Activated T-cell treated with anti-CD3 and anti-CD28 coated beads for 24 hours (primary cell): ENCODE results near the gene C4BPB.
"Not testable (repeated sequence)": the region's sequence is repeated elsewhere in the genome, so short reads cannot be mapped to it uniquely, and the experiment has no call there.

Experiments
- DNase-seq: peaks from one replicate; pipeline ENCODE4 v3.0.0-alpha.2; 2020; ENCODE audit warnings: low read depth

C4BPB gene

GRCh38 chr1:207088701-207089626, at the start of gene C4BPB:
TSS of gene C4BPB (plus strand) at chr1:207088860. CDS start at chr1:207089532, 672 bp downstream.
- no peak for DNase-seq

- DNase-seq = no peak
Observed at GRCh38 chr1:207039380-207040180, 49.1 kb upstream of the C4BPB start.

GRCh38 chr1:207040181-207040533, 48.5 kb upstream of the C4BPB start:
- no peak for DNase-seq

GRCh38 chr1:207041397-207041796, 47.3 kb upstream of the C4BPB start:
- DNase-seq = not testable (repeated sequence)

- no peak for DNase-seq
Observed at GRCh38 chr1:207045453-207045852, 43.2 kb upstream of the C4BPB start.

GRCh38 chr1:207047505-207047904, 41.2 kb upstream of the C4BPB start:
- DNase-seq = no peak

GRCh38 chr1:207048041-207048440, 40.6 kb upstream of the C4BPB start:
- DNase-seq = no peak

GRCh38 chr1:207049054-207049453, 39.6 kb upstream of the C4BPB start:
- DNase-seq = no peak

GRCh38 chr1:207049514-207049913, 39.1 kb upstream of the C4BPB start:
- DNase-seq = no peak

- DNase-seq = peak; percentile 32
Observed at GRCh38 chr1:207049974-207050391, 38.7 kb upstream of the C4BPB start.

- DNase-seq = peak; percentile 84
Observed at GRCh38 chr1:207050480-207051190, 38.0 kb upstream of the C4BPB start.

- DNase-seq = no peak
Observed at GRCh38 chr1:207051191-207051943, 37.3 kb upstream of the C4BPB start, which contains the start of gene YOD1. TSS of gene YOD1 (minus strand) at chr1:207051208. CDS start at chr1:207051030, 178 bp downstream.

GRCh38 chr1:207052911-207053769, 35.5 kb upstream of the C4BPB start, which contains the start of gene PFKFB2:
TSS of gene PFKFB2 (plus strand) at chr1:207053275. CDS start at chr1:207054718, 1,443 bp downstream.
- DNase-seq = peak; percentile 89

- DNase-seq = no peak
Observed at GRCh38 chr1:207054491-207054890, 34.2 kb upstream of the C4BPB start.

GRCh38 chr1:207055386-207056001, 33.2 kb upstream of the C4BPB start:
- DNase-seq = no peak

GRCh38 chr1:207056673-207057072, 32.0 kb upstream of the C4BPB start:
- DNase-seq = no peak

GRCh38 chr1:207058252-207058651, 30.4 kb upstream of the C4BPB start:
- no peak for DNase-seq

GRCh38 chr1:207058878-207059867, 29.5 kb upstream of the C4BPB start:
- no peak for DNase-seq

GRCh38 chr1:207059881-207060280, 28.8 kb upstream of the C4BPB start:
- DNase-seq = no peak
